Measurements from ENCODE around the gene PTPRD.

DNA sequence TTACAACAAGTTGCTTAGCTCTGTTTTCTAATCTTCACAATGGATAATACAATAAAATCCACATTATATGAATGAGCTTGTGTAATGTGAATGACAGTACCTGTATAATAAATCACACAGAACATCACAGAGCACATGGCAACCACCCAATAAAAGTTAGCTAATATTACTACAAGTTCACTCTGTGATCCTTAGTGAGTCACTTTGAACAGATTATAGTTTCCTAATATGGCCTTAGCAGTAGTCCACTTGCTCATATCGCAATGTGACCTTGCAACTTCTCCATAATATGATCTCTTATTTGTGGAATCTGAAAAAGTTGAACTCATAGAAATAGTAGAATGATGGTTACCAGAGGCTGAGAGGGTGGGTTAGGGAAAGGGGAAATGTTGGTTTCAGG is 361.3 kb downstream of the PTPRD start:
- TF ChIP-seq, protein P1, sequence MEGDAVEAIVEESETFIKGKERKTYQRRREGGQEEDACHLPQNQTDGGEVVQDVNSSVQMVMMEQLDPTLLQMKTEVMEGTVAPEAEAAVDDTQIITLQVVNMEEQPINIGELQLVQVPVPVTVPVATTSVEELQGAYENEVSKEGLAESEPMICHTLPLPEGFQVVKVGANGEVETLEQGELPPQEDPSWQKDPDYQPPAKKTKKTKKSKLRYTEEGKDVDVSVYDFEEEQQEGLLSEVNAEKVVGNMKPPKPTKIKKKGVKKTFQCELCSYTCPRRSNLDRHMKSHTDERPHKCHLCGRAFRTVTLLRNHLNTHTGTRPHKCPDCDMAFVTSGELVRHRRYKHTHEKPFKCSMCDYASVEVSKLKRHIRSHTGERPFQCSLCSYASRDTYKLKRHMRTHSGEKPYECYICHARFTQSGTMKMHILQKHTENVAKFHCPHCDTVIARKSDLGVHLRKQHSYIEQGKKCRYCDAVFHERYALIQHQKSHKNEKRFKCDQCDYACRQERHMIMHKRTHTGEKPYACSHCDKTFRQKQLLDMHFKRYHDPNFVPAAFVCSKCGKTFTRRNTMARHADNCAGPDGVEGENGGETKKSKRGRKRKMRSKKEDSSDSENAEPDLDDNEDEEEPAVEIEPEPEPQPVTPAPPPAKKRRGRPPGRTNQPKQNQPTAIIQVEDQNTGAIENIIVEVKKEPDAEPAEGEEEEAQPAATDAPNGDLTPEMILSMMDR (IDR thresholded peaks at IDR 0.05) = no peak
- TF ChIP-seq EZH2 (IDR thresholded peaks at IDR 0.05) = no peak
- TF ChIP-seq EZH2phosphoT487 (IDR thresholded peaks at IDR 0.05) = no peak

Data from neural progenitor cell (in vitro differentiated cells).